ENCODE measurements around the gene IER2.

Gene IER2

DNA sequence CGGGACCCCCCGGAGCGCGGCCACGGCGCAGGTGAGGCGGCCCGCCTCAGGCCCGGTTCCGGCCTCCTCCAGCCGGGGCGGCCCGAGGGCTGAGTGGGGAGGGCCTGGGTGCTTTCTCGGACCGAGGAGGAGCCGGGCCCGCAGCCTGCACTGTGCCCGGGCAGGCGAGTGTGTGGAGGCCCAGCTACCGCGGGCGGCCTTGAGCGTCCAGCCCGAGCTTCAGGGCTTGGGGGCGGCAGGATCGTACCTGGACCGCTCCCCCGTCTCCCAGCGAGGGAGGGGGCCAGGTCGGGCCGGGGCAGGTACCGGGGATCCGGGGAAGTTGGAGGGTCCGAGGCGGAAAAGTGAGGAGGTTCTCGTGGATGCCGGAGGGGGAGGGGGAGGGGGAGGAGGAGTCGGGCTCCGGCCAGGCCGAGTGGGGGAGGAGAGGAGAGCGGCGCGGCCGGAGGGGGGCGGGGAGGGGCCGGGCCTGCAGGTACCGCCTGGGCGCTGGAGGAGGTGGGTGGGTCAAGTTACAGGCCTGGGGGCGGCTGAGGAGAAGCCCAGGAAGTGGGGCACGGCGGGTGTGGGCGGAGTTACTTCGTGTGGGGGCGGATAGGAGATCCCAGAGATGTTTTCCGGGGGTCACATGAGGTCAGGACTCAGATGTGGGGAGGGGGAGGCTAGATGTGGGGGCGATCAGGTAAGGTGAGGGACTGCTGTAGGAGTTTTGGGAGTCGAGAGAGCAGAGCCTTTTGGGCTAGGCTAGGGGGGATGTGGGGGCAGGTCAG is 31.6 kb upstream of the IER2 start:
- DNase-seq (ENCODE audit: low spot score): peak; percentile 21

DNA sequence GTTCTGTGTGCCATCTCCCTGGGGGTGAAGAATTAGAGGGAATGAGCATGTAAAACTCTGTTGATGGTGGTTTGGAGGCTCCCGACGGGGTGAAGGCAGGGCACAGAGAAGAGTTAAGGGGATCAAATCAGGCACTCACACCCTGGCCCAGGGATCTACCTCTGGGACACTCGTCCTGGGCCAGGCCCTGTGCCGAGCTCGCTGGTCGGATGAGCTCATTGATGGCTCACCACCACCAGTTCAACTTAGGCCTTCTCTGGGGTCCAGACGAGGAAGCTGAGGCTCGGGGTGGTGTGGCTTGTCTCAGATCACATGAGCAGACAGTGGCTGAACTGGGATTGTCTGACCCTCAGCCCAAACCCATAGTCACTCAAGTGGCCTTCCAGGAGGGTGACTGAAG is 30.6 kb upstream of the IER2 start:
- DNase-seq (ENCODE audit: low spot score): no peak

DNA sequence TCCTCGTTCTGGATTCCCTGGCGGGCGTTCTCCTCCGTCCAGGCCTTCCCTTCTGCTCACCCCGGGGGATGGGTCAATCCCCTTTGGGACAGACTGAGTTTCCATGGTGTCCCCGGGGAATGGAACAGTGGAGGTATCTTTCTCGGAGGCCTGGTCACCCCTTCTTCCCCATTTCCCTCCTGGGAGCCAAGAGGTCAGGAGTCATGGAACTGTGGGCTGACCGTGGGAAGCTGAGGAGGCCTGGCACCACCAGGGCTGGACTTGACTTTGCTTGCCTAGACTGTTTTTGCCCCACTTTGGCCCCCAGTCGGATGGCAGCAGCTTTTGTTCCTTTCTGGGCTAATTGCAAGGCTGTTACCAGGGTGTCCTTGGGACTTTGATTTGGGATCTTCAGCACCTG is 30.2 kb upstream of the IER2 start:
- no peak for DNase-seq (ENCODE audit: low spot score)

DNA sequence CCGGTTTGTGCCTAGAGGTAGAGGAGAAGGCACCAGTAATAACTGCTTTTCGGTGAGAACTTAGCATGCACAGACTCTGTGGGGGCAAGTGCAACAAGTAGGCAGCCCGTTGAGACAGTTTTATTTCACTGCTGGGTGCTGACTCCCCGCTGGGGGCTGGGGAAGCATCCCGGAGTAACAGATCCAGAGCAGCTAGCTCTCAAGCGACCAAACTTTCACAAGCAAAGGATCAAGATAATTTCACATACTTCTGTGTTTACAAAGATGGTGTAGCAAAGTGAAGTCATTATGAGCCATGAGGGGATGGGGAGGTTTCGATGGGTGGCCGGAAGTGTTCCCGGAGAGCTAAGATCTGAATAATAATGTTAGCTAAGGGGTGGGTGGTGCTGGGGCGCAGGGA is 29.4 kb upstream of the IER2 start:
- no peak for DNase-seq (ENCODE audit: low spot score)

DNA sequence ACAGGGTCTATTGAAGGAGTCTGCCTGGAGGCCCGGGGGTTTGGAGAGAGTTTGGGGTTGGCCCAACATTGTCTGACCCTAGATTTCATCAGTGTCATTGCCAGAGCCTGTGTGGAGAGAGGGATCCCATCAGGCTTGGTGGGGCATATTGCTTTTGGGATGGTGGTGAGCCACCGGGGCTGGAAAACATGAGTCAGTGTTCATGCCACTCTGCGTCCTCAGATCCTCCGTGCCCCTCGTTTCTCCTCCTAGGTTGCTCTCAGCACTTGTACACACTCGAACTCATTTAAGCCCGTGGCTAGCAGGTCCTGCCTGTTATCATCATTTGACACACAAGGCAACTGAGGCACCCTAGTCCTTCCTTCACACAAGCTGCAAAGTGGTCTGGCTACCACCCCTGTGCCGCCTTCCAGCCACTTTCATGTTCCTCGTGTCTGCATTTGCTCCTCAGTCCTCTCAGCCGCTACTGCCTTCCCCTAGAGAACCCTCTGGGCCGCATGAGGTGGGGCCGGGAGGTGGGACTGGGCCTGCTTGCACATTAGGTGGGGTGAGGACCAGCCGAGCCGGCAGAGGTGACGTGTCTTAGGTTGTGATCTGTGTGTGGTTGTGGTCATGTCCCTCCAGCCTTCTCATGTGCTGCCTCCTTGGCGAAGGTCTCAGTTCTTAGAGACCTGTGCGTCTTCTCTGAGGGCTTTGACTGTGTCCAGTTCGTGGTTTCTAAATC is 28.5 kb upstream of the IER2 start:
- DNase-seq (ENCODE audit: low spot score): no peak

DNA sequence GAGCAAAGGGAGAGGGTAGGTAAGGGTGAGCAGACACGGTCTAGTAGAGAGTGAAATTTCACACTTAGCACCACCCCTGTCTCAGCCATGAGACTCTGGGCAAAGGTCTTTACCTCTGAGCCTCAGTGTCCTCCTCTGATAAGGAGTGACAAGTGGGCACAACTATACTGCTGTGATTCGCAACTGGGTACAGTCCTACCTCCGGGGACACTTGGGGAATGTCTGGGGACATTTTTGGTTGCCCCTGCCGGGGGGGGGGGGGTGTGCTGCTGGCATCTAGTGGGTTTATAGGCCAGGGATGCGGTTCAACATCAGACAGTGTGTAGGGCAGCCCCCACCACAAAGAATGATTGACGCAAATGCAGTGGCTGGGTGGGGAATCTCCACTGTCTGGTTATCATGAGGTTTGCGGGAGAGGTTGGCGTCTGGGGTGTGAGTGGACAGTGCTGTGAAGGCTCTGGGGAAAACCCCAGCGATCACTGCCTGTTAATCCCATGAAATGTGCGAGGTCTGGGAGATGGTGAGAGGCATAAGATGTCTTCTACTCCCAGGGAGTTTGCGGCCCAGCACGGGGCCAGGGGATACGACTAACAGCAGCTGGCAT is 27.8 kb upstream of the IER2 start:
- no peak for DNase-seq (ENCODE audit: low spot score)

DNA sequence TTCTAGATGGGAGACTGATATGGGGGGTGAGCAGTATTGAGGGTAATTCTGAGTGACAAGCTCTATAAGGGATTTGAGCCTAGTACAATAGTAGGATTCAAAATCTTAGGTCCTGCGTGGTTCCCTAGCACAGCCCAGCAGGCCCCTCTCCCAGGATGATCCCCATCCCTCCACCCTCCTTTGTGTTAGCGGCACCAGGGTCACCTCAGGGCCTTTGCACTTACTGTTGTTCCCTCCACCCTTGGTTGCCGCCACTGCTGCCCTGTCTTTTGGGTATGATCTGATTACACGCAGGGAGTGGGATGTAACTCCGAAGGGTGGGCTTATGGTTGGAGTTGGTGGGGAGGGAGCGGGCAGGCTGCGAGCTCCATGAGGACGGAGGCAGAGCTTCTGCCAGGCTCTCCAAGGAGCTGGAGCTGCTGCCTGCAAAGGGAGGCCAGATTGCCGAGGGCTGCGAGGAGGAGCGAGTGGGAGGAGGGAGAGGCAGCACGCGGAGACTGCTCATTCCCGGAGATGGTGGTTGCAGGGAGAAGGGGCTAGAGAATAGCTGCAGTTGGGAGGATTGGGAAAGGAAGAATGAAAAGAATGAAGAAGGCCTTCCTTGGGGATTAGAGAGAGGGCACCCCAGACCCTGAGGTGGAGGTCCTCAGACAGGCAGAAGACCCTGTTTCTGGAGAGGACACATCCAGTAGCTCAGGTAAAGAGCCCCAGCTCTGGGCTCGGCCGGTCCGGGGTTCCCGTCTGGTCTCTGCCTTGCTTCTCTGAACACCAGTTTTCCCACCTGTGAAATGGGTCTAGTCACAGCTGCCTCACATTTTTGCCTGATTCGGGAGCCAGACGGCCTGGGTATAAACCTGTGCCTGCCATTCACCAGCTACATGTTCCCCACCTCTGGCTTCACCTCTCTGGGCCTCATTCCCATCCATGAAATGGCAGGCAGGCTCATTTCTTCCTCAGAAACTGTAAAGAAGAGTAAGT is 26.9 kb upstream of the IER2 start:
- no peak for DNase-seq (ENCODE audit: low spot score)

DNA sequence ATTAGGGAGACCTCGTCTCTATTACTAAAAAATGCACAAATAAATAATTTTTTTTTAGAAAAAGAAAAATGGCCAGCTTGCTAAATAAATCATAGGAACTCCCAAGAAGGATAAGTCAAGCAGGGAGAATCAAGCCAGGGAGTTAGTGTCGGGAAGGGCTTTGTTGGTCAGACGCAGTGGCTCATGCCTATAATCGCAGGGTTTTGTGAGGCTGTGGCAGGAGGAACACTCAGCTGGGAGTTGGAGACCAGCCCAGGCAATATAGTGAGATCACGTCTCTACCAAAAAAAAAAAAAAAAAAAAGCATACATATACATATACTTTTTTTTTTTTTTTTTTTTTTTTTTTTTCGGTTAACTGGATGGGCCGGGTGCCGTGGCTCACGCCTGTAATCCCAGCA is 23.2 kb upstream of the IER2 start:
- DNase-seq (ENCODE audit: low spot score): no peak

DNA sequence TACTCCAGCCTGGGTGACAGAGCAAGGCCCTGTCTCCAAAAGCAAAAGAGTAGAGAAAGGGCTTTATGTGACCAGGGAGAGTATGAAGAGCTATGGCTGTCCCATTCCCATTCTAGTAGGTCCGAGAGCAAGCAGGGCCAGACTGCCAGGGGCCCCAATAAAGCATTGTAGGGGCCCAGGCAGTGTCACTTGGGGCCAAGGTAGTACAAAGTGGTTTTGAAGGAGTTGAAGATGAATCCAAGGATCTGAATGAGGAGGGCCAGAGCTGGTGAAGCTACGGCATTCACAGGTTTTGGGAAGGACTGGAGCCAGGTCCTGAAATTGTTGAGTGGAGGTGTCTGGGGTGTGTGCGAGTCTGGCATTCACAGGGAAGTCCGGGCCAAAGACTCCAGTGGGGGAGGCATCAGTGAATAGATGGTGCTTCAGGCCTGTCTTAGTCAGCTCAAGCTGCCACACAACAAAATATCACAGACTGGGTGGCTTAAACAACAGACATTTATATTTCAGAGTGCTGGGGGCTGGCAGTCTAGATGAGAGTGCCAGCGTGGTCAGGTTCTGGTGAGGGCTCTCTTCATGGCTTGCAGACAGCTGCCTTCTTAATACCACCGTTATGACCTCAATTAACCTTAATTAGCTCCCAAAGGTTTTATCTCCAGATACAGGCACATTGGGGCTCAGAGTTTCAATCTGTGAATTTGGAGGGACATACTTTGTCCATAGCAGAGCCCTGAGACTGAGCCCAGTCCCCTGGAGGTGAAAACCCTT is 22.2 kb upstream of the IER2 start:
- no peak for DNase-seq (ENCODE audit: low spot score)

DNA sequence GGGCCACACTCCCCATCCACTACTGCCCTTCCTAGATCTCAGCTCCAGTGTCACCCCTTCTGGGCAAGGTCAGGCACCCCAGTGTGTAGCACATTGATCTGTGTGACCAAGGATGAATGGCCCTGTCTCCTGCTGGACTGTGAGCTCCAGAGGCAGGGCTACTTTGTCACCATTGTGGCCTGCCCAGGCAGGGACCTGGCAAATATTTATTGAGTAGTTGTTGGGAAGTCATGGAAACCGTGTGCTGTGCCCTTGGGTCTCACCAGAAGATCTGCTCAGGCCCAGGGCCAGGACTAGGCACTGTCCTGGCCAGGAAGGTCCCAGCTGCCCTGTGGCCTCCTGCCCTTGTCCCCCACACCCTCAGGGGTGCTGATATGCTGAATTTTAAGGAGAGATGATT is 21.6 kb upstream of the IER2 start:
- DNase-seq (ENCODE audit: low spot score): no peak

DNA sequence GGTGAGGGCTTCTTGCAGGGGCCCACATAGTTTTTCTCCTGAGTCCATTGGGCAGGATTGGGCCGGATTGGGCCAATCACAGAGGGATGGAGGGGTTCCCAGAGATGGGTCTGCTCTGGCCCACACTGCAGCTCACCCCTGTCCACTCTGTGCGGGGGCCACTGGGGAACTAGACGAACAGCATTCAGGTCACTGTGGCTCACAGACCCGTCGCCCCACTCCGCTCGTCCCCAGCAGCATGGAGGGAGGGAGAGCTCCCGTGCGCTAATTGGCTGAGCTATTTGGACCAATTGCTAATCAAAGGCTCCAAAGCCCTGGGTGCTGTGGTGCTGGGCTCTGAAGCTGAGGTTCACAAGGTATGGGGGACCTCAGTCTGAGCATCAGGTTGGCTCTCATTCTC is 20.8 kb upstream of the IER2 start:
- DNase-seq (ENCODE audit: low spot score): no peak

DNA sequence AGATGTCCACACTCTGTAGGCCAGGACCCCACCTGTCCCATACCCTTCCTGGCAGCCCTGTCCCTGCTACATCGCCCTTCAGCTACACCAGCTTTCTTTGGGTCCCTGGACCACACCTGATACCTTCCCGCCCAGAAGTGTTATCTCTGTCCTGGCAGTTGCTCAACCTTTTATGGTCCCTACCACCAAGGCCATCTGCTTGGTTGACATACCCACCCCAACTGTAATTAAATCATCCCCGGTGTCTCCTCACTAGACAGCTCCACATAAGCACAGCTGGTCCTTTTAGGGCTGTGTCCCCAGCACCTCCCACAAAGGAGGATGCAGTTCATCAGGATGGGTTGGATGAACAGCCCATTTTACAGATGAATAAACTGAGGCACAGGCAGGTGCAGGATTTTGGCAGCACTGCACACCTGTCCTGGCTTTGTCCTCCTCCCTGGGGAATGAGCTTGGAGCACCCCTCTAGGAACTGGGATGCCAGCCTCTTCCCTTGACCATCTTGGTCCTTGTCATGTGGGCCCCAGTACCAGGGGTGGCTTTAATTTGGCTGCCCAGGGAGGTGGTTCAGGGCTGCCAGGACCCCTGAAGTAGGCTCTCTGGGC is 19.2 kb upstream of the IER2 start:
- no peak for DNase-seq (ENCODE audit: low spot score)

DNA sequence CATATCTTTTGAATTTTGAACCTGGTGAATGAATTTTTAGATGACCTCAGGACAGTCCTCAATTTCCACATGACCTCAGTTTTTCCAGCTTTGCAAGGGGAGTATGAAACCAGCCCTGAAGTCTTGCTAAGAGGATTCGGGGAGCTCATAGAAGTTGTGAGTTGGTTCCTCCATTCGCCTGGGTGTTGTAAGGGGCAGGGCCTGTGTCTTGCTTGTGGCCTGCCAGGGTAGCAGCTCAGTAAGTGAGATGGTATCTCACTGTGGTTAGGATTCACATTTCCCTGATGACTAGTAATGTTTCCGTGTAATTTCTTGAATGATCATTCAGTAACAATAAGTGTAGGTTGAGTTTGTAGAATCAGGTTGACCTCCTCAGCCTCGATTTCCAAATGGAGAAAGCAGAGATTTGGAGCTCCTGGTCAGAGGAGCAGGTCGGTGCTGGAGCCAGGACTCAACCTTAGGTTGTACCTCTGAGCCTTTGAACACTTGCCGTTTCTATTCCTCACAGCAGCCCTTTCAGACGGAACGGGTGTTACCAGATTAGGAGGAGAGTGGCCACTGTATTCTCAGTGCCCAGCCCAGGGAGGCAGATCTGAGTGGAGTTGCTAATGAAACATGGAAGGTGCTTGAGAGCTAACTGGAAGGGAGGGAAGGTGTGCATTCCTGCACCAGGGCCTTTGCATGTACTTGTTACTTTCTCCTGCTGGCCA is 17.6 kb upstream of the IER2 start:
- no peak for DNase-seq (ENCODE audit: low spot score)

DNA sequence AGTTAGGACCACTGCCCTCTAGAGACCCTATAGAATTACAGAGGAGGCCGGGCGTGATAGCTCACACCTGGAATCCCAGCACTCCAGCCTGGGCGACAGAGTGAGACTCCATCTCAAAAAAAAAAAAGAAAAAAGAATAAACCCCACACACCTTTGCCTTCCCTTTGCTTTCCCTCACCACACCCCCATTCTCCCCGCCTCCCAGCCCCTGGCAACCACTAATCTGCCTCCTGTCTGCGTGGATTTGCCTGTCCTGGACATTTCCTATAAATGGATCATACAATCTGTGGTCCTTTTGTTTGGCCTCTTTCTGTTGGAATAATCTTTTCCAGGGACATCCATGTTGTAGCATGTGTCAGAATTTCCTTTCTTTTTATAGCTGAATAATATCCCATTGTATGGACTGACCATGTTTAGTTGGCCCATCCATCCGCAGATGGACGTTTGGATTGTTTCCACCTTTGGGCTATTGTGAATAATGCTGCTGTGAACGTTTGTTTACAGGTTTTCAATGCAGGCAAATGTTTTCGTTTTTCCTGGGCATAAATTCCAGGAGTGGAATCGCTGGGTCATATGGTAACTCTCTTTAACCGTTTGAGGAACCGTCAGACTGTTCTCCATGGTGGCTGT is 16.9 kb upstream of the IER2 start:
- no peak for DNase-seq (ENCODE audit: low spot score)

DNA sequence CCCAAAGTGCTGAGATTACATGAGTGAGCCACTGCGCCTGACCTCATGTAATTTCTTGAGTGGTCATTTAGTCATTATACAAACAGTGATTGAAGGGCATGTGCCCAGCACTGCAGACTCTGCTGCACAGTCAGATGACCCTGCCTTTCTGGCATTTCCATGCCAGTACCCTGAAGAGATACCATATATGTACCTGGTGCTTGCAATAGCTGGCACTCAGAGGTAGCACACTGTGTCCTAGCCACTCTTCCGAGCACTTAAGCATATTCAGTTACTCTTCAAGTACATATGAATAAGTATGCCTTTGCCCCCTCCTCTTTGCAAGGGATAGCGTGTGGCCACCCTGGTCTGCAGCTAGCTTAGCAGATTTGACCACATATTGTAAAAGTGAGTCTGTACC is 15.6 kb upstream of the IER2 start:
- no peak for DNase-seq (ENCODE audit: low spot score)

DNA sequence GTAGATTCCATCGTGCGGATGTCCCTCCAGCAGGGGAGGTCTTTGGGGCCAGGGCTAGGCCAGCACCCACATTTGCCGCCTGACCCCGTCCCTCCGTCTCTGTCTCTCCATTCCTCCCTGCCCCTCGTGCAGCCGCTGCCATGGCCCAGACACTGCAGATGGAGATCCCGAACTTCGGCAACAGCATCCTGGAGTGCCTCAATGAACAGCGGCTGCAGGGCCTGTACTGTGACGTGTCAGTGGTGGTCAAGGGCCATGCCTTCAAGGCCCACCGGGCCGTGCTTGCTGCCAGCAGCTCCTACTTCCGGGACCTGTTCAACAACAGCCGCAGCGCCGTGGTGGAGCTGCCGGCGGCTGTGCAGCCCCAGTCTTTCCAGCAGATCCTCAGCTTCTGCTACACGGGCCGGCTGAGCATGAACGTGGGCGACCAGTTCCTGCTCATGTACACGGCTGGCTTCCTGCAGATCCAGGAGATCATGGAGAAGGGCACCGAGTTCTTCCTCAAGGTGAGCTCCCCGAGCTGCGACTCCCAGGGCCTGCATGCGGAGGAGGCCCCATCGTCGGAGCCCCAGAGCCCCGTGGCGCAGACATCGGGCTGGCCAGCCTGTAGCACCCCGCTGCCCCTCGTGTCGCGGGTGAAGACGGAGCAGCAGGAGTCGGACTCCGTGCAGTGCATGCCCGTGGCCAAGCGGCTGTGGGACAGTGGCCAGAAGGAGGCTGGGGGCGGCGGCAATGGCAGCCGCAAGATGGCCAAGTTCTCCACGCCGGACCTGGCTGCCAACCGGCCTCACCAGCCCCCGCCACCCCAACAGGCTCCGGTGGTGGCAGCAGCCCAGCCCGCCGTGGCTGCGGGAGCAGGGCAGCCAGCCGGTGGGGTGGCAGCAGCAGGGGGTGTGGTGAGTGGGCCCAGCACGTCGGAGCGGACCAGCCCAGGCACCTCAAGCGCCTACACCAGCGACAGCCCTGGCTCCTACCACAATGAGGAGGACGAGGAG is 14.8 kb upstream of the IER2 start:
- no peak for DNase-seq (ENCODE audit: low spot score)

DNA sequence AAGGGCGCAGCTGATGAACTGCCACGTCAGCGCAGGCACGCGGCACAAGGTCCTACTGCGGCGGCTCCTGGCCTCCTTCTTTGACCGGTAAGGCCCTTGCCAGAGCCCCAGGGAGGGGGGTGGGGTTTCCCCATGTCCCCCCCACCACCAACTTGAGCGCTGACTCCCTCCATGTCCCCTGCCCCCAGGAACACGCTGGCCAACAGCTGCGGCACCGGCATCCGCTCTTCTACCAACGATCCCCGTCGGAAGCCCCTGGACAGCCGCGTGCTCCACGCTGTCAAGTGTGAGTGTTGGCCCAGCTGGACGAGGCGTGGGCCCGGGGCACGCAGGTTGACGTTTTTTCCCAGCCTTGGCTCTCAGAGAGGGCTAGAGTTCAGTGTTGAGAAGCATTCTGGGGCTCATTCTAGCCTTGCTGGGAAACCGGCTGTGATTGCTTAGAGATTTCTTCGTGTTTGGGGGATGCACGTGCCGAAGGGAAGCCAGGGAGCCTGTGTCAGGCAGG is 12.9 kb upstream of the IER2 start:
- DNase-seq (ENCODE audit: low spot score): no peak

DNA sequence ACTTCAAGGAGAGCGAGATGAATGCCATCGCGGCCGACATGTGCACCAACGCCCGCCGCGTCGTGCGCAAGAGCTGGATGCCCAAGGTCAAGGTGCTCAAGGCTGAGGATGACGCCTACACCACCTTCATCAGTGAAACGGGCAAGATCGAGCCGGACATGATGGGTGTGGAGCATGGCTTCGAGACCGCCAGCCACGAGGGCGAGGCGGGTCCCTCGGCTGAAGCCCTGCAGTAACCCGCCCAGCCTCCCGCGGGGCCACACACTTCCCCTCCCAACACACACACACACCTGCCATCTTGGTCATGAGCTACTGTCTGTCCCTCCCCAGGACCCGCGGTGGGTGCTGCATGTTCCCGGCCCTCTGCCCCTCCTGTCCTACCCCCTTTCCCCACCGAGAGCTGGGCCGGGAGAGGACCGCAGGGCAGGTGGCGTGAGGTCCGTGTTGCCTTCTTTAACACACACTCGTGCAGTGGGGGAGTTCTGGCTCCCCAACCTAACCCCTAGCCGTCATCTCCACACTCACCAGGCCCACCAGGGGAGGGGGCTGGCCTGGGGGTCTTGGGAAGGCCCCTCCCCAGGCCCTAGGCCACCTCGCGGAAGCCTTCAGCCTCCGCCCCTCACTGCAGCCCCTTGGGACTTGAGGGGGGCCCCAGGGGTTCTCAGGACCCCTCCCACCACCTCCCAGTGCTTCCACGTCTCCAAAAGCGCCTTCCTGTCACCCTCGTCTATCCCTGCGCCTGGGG is 11.9 kb upstream of the IER2 start:
- DNase-seq (ENCODE audit: low spot score): no peak

Measured in hematopoietic multipotent progenitor cell treated with erythropoietin and hydrocortisone succinate and interleukin-3 and kit ligand, for 17 days (in vitro differentiated cells).